HCT116 (cell line): ENCODE data around the gene HIVEP3. TPM values are rescaled to one million over a fixed set of nuclear protein-coding genes. Genes with fewer than 3 reads are reported as not detected.

Experiments
- ATAC-seq: fragments of 200-7000 bp; cut with Tn5 transposase; 2 replicates; pipeline ENCODE4 v1.9.1; 2020; ENCODE audit warnings: mild to moderate bottlenecking, moderate library complexity
- BruUV-seq: library from RNA; stranded (reverse); fragments of 400-500 nt; replicated peaks from 2 replicates; lab custom pipeline; 2021; lab: Mats Ljungman, UMichigan
- CTCF ChIA-PET: fragments of 300-600 bp; sonication (Branson Sonifier 250); formaldehyde crosslinking; loops from one replicate; lab custom pipeline; 2021; ENCODE audit warnings: antibody characterized with exemption; lab: Charles Lee
- POLR2A ChIA-PET: fragments of 300-600, 350-600 bp; sonication (Branson Sonifier 250); formaldehyde crosslinking; loops from one replicate; lab custom pipeline; 2021; ENCODE audit warnings: antibody characterized with exemption; lab: Charles Lee
- RAD21 ChIA-PET, 2 experiments: fragments of 300-600 bp; sonication (Branson Sonifier 250); formaldehyde crosslinking; loops; one replicate each; lab custom pipeline; 2023; ENCODE audit warnings: low total read pairs in 2 of 2; ENCODE audit not compliant: uncharacterized antibody in 2 of 2, unreplicated experiment in 2 of 2, low non-redundant PET in 1 of 2; lab: Charles Lee
- DNase-seq: peaks from one replicate; pipeline ENCODE4 v3.0.0-alpha.2; 2010; ENCODE audit warnings: low read depth, low spot score
- H2AFZ ChIP-seq: fragments of 200-600 bp; shearing (Covaris generic), sonication (generic); 2 replicates; pipeline ENCODE4 v1.6.1; 2017; ENCODE audit warnings: low read depth, mixed run types, mixed read lengths, antibody characterized with exemption, low read length; ENCODE audit not compliant: poor library complexity, severe bottlenecking
- H3K27ac ChIP-seq: 2 replicates; pipeline ENCODE4 v1.5.1; 2012; ENCODE audit warnings: low read depth, low read length
- H3K27me3 ChIP-seq: fragments of 200-600 bp; sonication (generic); 2 replicates; pipeline ENCODE4 v1.6.1; 2016; ENCODE audit warnings: mixed run types, low read length, mixed read lengths; ENCODE audit not compliant: insufficient read depth
- H3K36me3 ChIP-seq, 2 experiments: fragments of 200-500 bp in 1 of 2; fragments of 200-600 bp in 1 of 2; sonication (Bioruptor generic) in 1 of 2; sonication (generic) in 1 of 2; 2 replicates each; pipeline versions ENCODE4 v1.5.1 to v1.6.1; 2014 to 2016; ENCODE audit warnings: low read length in 2 of 2, inconsistent platforms in 1 of 2, mixed read lengths in 1 of 2, mixed run types in 1 of 2; ENCODE audit not compliant: insufficient read depth in 2 of 2, control insufficient read depth in 1 of 2
- H3K4me1 ChIP-seq, 2 experiments: fragments of 200-600 bp in 1 of 2; sonication (generic) in 1 of 2; 2 replicates each; pipeline versions ENCODE4 v1.5.1 to v1.6.1; 2012 to 2017; ENCODE audit warnings: low read length in 2 of 2, inconsistent platforms in 1 of 2, mild to moderate bottlenecking in 1 of 2, mixed read lengths in 1 of 2, mixed run types in 1 of 2, moderate library complexity in 1 of 2; ENCODE audit not compliant: insufficient read depth in 2 of 2, control insufficient read depth in 1 of 2
- H3K4me2 ChIP-seq: fragments of 200-600 bp; sonication (generic); 2 replicates; pipeline ENCODE4 v1.6.1; 2017; ENCODE audit warnings: mixed run types, low read length, mixed read lengths
- H3K4me3 ChIP-seq, 2 experiments: fragments of 200-600 bp in 1 of 2; sonication (generic) in 1 of 2; replicated peaks in 1 of 2; 2 replicates each; pipeline ENCODE4 v1.5.1; 2011 to 2016; ENCODE audit warnings: low read length in 2 of 2, control low read depth in 1 of 2, low read depth in 1 of 2, mild to moderate bottlenecking in 1 of 2, mixed read lengths in 1 of 2, mixed run types in 1 of 2
- H3K79me2 ChIP-seq: fragments of 200-600 bp; sonication (generic); 2 replicates; pipeline ENCODE4 v1.6.1; 2017; ENCODE audit warnings: mild to moderate bottlenecking, mixed run types, low read length, moderate library complexity, mixed read lengths; ENCODE audit not compliant: insufficient read depth
- H3K9ac ChIP-seq: fragments of 200-600 bp; sonication (generic); 2 replicates; pipeline ENCODE4 v1.6.1; 2016; ENCODE audit warnings: low read length, mixed read lengths
- H3K9me2 ChIP-seq: fragments of 200-600 bp; sonication (generic), shearing (Covaris generic); 2 replicates; pipeline ENCODE4 v1.6.1; 2017; ENCODE audit warnings: mixed run types, mild to moderate bottlenecking, moderate library complexity; ENCODE audit not compliant: insufficient read depth
- H3K9me3 ChIP-seq, 2 experiments: fragments of 200-500 bp in 1 of 2; fragments of 200-600 bp in 1 of 2; sonication (Bioruptor generic) in 1 of 2; sonication (generic) in 1 of 2; 2 replicates each; pipeline ENCODE4 v1.6.1; 2014 to 2017; ENCODE audit warnings: low read length in 2 of 2, mixed read lengths in 2 of 2, inconsistent platforms in 1 of 2, low read depth in 1 of 2, mild to moderate bottlenecking in 1 of 2, mixed run types in 1 of 2, moderate library complexity in 1 of 2; ENCODE audit not compliant: control insufficient read depth in 1 of 2, insufficient read depth in 1 of 2
- H4K20me1 ChIP-seq: fragments of 200-600 bp; sonication (generic), shearing (Covaris generic); 2 replicates; pipeline ENCODE4 v1.6.1; 2017; ENCODE audit warnings: mixed run types, mild to moderate bottlenecking, moderate library complexity; ENCODE audit not compliant: insufficient read depth
- CTCF ChIP-seq, 3 experiments: fragments of 200-600 bp in 1 of 3; sonication (generic) in 1 of 3; IDR thresholded peaks in 2 of 3; conservative IDR thresholded peaks in 1 of 3; 2 replicates each; pipeline ENCODE4 v1.5.1; 2012 to 2017; ENCODE audit warnings: low read depth in 2 of 3, low read length in 2 of 3, antibody characterized with exemption in 1 of 3, borderline replicate concordance in 1 of 3, control low read depth in 1 of 3, mild to moderate bottlenecking in 1 of 3, mixed read lengths in 1 of 3, mixed run types in 1 of 3, moderate library complexity in 1 of 3; ENCODE audit not compliant: insufficient read depth in 1 of 3
- EGR1 ChIP-seq: IDR thresholded peaks from 2 replicates; pipeline ENCODE4 v1.6.1; 2012; ENCODE audit warnings: low read depth
- POLR2AphosphoS5 ChIP-seq: IDR thresholded peaks from 2 replicates; pipeline ENCODE4 v1.6.1; 2011; ENCODE audit warnings: mild to moderate bottlenecking, low read depth, low read length, moderate library complexity
- RAD21 ChIP-seq: IDR thresholded peaks from 2 replicates; pipeline ENCODE4 v1.6.1; 2012; ENCODE audit warnings: low read depth, mild to moderate bottlenecking
- SIN3A ChIP-seq: IDR thresholded peaks from 2 replicates; pipeline ENCODE4 v1.6.1; 2012; ENCODE audit warnings: low read depth
- YY1 ChIP-seq: IDR thresholded peaks from 2 replicates; pipeline ENCODE4 v1.6.1; 2011; ENCODE audit warnings: low read length, low read depth, moderate library complexity, mild to moderate bottlenecking; ENCODE audit not compliant: insufficient replicate concordance; ENCODE audit errors: extremely low read depth
- intact Hi-C: fragments of 100-400 bp; cut with micrococcal nuclease; formaldehyde crosslinking; loops from 2 replicates; pipeline ENCODE4 v1.10.0; 2022
- total RNA-seq: library from RNA; stranded (reverse); gene quantifications from one replicate; pipeline ENCODE4 v1.2.1, GENCODE V29; 2021; ENCODE audit not compliant: unreplicated experiment

Gene HIVEP3
- total RNA-seq, 1 experiment from 2014 or later, result 7.1 TPM

- CTCF ChIA-PET, result no interaction called here
- RAD21 ChIA-PET, result no interaction called here
- 0 out of 2 replicates have a peak overlapping the region, but pooled peaks have one; percentile 13 for H3K27ac ChIP-seq
- H3K9me2 ChIP-seq, result no peaks in the 10 kb centered on the region
- H3K79me2 ChIP-seq, result no peaks in the 10 kb centered on the region
- no peaks in the 10 kb centered on the region for H3K27me3 ChIP-seq
- H3K36me3 ChIP-seq, result no peaks in the 10 kb centered on the region
- H3K4me2 ChIP-seq, result peak overlapping the region; percentile 65
- H4K20me1 ChIP-seq, result no peaks in the 10 kb centered on the region
- no peak overlapping the region for H2AFZ ChIP-seq
- intact Hi-C loops, result no loop called here
- H3K9ac ChIP-seq, result peak overlapping the region; percentile 33; the same call in 1 of the 2 replicates
- peaks cover 67 to 81% of the 10 kb centered on the region in 2 experiments for H3K4me1 ChIP-seq
- no TSS peak for BruUV-seq
- ATAC-seq (no peak), DNase-seq (no peak)
- H3K4me3 ChIP-seq, result no peak overlapping the region
- no peak for TF ChIP-seq RAD21
- TF ChIP-seq YY1, result no peak
- 0 out of 6 replicates have a peak, but pooled peaks of 1 of the 3 experiments have one; percentile 6 for TF ChIP-seq CTCF (IDR thresholded peaks at IDR 0.05 in 2 of 3, conservative IDR thresholded peaks at IDR 0.05 in 1 of 3; ENCODE audit: borderline replicate concordance in 1 of 3, insufficient read depth in 1 of 3, low read depth in 2 of 3, low read length in 2 of 3)
- TF ChIP-seq SIN3A, result no peak
- TF ChIP-seq POLR2AphosphoS5, result 0 out of 2 replicates have a peak, but pooled peaks have one; percentile 4
- no peak for TF ChIP-seq EGR1
- H3K9me3 ChIP-seq, result no peaks in the 10 kb centered on the region
- POLR2A ChIA-PET, result no interaction called here
Observed at GRCh38 chr1:41500781-41501518, 417.8 kb downstream of the HIVEP3 start.
